SW 1271 (cell line): ENCODE results near the gene PRR15L.
"Not testable (repeated sequence)": the region's sequence is repeated elsewhere in the genome, so short reads cannot be mapped to it uniquely, and the experiment has no call there.

Source experiments
- DNase-seq, 2 experiments: peaks; one replicate each; lab custom pipeline; 2025; lab: John Stamatoyannopoulos, UW

The PRR15L gene

GRCh38 chr17:47988445-47988844, 30.8 kb upstream of the PRR15L start:
- not testable (repeated sequence) for DNase-seq

- DNase-seq: no peak
These were observed 29.7 kb upstream of the PRR15L start for GRCh38 chr17:47987240-47987835.

- DNase-seq: no peak
These were observed 28.8 kb upstream of the PRR15L start for GRCh38 chr17:47986520-47986919.

- no peak for DNase-seq
These were observed 26.0 kb upstream of the PRR15L start for GRCh38 chr17:47983492-47984223.

GRCh38 chr17:47982645-47983390, 25.1 kb upstream of the PRR15L start:
- no peak for DNase-seq

- DNase-seq: no peak
These were observed 24.5 kb upstream of the PRR15L start for GRCh38 chr17:47982091-47982617.

GRCh38 chr17:47981462-47981861, 23.8 kb upstream of the PRR15L start:
- no peak for DNase-seq

GRCh38 chr17:47980541-47980940, 22.9 kb upstream of the PRR15L start:
- no peak for DNase-seq

GRCh38 chr17:47978324-47978723, 20.6 kb upstream of the PRR15L start:
- no peak for DNase-seq

GRCh38 chr17:47975823-47976205, 18.1 kb upstream of the PRR15L start:
- DNase-seq: no peak

GRCh38 chr17:47975189-47975822, 17.6 kb upstream of the PRR15L start:
- no peak for DNase-seq

- DNase-seq: peak in 1 of 2 experiments; percentile 21
These were observed 15.9 kb upstream of the PRR15L start for GRCh38 chr17:47973541-47973940.

GRCh38 chr17:47970725-47971499, 13.2 kb upstream of the PRR15L start, which contains the start of gene CDK5RAP3:
Gene CDK5RAP3 (plus strand): TSS chr17:47971113. CDS start chr17:47971147, 34 bp downstream.
- DNase-seq: peak; percentile 94 to 99

GRCh38 chr17:47969930-47970724, 12.4 kb upstream of the PRR15L start:
- no peak for DNase-seq

GRCh38 chr17:47968836-47969235, 11.2 kb upstream of the PRR15L start:
- DNase-seq: no peak

GRCh38 chr17:47967607-47968252, 10.0 kb upstream of the PRR15L start:
- DNase-seq: peak in 1 of 2 experiments; percentile 41

GRCh38 chr17:47966079-47966519, 8.4 kb upstream of the PRR15L start:
- DNase-seq: no peak

- no peak for DNase-seq
These were observed 7.2 kb upstream of the PRR15L start for GRCh38 chr17:47964856-47965255.

- DNase-seq: no peak
These were observed 5.2 kb upstream of the PRR15L start for GRCh38 chr17:47962901-47963300.

GRCh38 chr17:47961406-47961805, 3.7 kb upstream of the PRR15L start:
- no peak for DNase-seq
